HTERT RPE-1 (cell line): ENCODE measurements around the gene CYP4B1.
"Not testable (repeated sequence)": the region's sequence is repeated elsewhere in the genome, so short reads cannot be mapped to it uniquely, and the experiment has no call there.

Experiments used
- in situ Hi-C: fragments of 300-500 bp; cut with MboI; formaldehyde crosslinking; loops from 4 replicates; pipeline ENCODE4 v1.14.3; 2020; ENCODE audit warnings: low sequenced_read_pairs

CYP4B1 gene

DNA sequence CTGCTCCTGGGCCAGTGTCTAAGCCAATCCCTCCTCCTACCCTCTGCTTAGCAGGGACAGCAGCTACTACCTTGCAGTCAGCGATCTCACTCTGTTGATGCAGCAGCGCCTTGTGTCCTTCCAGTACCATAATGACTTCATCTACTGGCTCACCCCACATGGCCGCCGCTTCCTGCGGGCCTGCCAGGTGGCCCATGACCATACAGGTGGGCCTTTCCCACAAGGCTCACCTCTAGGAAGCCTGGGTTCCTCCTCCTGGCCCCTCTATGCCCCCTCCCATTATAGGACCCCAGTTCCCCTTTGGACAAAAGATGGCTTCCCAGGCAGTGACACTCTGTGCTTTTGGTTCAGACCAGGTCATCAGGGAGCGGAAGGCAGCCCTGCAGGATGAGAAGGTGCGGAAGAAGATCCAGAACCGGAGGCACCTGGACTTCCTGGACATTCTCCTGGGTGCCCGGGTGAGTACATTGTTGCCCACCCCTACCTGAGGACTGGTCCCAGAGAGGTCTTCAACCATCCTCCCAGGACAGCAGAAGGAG, 15.1 kb downstream of the CYP4B1 start:
- in situ Hi-C loops, result no loop called here

DNA sequence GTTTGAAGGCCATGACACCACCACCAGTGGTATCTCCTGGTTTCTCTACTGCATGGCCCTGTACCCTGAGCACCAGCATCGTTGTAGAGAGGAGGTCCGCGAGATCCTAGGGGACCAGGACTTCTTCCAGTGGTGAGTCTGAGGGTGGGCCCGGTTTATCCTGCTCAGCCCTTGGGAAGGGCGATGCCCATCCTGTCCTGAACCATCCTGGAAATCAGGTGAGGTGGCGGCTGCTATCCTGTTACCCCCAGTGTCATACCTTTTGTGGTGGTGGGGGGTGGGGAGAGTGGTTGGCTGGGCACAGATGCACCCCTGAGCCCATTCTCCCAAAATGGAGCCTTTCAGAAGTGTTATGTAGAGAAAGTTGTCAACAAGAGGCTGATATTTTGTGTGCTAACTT, 16.3 kb downstream of the CYP4B1 start:
- in situ Hi-C loops, result no loop called here

DNA sequence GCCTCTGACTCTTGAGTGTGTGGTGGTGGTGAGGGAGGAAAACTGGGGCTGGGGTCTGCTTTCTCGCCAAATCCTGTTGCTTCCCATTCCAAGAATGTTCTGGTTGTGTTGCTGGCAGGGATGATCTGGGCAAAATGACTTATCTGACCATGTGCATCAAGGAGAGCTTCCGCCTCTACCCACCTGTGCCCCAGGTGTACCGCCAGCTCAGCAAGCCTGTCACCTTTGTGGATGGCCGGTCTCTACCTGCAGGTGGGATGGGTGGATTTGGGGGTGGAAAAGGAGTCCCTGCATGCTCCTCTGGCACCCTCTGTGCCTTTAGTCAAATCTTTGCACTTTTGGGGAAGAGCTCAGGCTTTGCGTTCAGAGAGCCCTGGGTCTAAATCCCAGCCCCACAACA, 18.1 kb downstream of the CYP4B1 start:
- in situ Hi-C loops, result no loop called here

DNA sequence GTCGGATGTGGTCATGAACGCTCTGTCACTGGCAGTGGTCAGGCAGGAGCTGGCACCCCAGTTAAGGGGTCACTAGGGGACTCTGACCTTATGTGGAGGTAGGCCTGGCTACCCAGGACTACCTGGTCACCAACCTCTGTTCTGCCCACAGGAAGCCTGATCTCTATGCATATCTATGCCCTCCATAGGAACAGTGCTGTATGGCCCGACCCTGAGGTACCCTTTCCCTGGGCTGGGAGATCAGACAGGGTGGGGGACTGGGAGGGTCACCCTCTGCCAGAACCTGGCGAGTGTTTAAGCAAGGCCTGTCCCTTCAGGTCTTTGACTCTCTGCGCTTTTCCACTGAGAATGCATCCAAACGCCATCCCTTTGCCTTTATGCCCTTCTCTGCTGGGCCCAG, 19.0 kb downstream of the CYP4B1 start:
- in situ Hi-C loops, result no loop called here

DNA sequence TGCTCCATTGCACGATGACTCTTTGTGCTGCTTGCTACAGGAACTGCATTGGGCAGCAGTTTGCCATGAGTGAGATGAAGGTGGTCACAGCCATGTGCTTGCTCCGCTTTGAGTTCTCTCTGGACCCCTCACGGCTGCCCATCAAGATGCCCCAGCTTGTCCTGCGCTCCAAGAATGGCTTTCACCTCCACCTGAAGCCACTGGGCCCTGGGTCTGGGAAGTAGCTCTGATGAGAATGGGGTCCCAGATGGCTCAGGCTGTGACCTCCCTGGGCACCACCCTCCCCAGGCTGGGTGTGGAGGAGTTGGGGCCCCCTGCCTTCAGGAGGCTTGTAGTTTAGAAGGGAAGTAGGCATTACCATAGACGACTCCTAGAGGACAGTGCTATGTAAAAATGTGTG, 19.7 kb downstream of the CYP4B1 start:
- in situ Hi-C loops, result no loop called here

DNA sequence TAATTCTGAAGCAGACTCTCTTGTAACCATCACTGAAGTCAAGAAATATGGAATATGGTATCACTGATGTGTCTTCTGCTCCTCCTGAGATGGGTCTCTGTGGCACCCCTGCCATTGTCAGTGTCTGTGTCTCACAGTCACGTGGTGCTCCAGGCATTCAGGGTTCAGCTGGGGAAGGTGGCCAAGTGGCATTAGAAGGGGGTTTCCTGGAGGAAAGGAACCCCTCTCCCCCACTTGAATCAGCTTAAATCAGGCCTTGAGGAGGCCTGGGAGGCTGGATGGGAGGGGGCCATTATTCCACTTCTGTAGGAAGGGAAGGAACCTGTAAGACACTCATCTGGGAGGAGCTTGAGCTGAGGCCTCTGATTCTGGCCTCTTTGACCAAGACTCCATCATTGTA, 20.5 kb downstream of the CYP4B1 start:
- in situ Hi-C loops, result no loop called here

DNA sequence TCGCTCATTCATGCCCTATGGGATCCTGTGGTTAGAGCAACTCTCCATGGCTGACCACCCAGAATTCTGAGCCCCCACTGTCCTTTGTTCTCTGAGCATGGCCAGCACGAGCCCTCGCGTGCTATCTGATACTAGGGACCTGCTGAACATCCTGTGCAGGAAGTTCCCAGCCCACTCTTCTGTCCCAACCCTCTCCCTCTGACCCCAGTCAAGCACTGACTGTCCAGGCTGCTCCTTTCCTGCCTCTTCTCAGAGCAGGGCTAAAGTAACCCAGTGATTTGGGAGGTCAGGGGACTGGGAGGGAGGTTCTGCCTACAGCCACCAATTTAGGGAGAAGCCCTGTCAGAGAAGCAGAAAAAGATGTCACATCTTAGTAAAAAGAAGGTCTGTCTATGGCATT, 21.2 kb downstream of the CYP4B1 start:
- in situ Hi-C loops, result no loop called here

DNA sequence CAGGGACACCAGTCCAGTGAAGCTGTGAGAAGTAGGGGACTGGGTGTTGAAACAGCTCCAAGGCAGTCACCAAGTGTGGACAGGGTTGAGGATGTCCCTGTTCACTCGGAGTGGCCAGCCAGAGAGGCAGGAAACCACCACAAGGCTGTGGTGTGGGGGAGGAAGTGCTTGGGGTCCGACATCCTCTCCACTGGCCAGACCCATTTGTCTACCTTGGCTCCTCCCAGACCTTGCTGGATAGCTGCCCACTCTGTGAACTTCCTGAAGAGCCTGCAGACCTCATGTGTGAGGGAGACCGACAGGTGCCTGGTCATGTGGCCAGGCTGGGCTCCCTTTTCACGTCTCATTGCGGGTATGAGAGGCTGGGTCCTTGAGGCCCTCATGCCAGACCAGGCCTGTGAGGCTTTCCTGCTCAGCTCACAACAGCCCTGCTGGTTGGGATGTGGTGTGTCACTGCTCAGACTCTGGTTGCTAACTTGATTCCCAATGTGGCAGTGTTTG, 21.8 kb downstream of the CYP4B1 start:
- in situ Hi-C loops, result no loop called here

DNA sequence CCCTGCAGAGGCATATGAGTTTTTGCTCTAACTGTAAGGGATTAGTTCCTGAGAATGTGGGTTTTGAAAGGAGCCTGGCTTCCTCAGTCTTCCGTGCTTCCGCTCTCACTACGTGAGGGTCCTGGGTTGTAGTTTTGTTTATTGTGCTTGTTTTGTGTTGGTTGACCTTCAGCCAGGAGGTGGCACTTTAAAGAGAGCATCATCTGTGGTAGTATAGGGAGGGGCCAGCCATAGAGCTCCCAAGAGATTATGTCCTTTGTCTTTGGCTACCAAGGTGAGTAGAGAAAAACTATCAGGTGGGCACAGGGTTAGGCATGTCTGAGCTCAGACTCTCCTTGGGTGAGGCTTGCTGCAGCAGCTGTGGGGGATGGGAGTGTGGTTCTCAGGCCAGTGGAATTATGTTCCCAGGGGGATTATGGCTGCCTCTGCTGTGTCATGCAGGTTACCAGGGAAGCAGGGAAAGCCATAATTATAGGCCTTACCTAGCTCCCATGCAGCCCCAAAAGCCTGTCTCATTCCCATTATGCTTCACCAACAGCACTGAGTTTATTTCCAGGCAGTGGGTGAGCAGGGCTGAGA, 23.5 kb downstream of the CYP4B1 start:
- in situ Hi-C loops, result no loop called here

DNA sequence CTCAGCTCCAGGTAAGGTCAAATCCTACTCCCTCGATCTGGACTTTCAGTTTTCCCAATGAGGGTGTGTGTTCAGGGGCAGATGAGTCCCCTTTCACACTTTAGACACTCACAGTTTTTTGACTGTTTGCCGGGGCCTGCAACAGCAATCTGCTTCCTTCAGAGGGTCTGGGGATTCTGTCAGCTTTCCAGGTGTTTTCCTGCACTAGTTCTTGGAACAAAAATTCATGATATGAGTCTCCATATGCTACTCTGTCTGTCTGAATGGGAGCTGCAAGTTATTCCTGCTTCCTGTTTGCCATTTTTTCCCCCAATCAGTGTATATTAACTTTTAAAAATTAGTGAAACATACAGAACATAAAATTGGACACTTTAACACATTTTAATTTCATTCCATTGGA, 24.3 kb downstream of the CYP4B1 start:
- in situ Hi-C loops, result no loop called here

DNA sequence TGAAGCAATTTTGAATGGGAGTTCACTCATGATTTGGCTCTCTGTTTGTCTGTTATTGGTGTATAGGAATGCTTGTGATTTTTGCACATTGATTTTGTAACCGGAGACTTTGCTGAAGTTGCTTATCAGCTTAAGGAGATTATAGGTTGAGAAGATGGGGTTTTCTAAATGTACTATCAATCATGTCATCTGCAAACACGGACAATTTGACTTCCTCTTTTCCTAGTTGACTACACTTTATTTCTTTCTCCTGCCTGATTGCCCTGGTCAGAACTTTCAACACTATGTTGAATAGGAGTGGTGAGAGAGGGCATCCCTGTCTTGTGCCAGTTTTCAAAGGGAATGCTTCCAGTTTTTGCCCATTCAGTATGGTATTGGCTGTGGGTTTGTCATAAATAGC, 28.0 kb downstream of the CYP4B1 start:
- in situ Hi-C loops, result not testable (repeated sequence)

DNA sequence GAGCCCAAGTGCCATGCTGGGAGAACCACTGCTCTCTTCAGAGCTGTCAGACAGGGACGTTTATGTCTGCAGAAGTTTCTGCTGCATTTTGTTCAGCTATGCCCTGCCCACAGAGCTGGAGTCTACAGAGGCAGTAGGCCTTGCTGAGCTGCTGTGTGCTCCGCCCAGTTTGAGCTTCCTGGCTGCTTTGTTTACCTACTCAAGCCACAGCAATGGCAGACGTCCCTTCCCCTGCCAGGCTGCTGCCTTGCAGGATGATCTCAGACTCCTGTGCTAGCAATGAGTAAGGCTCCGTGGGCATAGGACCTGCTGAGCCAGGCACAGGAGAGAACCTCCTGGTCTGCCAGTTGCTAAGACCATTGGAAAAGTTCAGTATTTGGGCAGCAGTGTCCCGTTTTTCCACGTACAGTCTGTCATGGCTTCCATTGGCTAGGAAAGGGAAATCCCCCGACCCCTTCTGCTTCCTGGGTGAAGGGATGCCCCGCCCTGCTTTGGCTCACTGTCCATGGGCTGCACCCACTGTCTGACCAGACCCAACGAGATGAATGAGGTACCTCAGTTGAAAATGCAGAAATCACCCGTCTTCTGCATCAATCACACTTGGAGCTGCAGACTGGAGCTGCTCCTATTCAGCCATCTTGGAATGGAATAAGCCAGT, 31.9 kb downstream of the CYP4B1 start:
- in situ Hi-C loops, result no loop called here

DNA sequence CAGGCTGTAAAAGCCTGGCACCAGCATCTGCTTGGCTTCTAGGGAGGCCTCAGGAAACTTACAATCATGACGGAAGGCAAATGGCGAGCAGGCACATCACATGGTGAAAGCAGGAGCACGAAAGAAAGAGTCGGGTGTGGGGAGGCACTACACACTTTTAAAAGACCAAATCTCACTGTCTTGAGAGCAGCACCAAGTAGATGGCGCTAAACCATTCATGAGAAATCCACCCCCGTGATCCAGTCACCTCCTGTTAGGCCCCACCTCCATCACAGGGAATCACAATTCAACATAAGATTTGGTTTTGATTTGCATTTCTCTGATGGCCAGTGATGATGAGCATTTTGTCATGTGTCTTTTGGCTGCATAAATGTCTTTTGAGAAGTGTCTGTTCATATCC, 36.6 kb downstream of the CYP4B1 start:
- in situ Hi-C loops, result not testable (repeated sequence)

DNA sequence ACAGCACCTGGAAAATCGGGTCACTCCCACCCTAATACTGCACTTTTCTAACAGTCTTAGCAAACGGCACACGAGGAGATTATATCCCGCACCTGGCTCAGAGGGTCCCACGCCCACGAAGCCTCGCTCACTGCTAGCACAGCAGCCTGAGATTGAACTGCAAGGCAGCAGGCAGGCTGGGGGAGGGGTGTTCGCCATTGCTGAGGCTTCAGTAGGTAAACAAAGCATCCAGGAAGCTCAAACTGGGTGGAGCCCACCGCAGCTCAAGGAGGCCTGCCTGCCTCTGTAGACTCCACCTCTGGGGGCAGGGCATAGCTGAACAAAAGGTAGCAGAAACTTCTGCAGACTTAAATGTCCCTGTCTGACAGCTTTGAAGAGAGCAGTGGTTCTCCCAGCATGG, 47.5 kb downstream of the CYP4B1 start:
- in situ Hi-C loops, result not testable (repeated sequence)

DNA sequence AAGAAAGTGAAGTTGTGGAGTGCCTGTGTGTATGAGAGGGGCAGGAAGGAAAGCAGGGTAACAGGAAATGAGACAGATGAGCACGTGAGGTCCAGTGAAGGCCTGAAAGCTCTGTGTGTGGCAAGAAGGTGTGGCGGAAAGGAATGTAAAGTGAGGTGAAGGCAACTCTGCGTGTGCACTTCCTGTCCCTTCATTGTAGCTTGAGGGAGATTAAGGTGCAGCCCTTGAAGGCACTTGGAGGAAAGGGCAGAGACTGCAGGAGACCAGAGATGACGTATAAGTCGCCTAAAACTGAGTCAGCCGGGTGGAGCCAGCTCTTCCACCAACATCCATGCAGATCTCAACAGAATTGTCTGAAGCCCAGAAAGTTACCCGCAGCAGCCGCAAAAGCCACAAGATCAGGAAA, 58.8 kb downstream of the CYP4B1 start:
- in situ Hi-C loops, result not testable (repeated sequence)

DNA sequence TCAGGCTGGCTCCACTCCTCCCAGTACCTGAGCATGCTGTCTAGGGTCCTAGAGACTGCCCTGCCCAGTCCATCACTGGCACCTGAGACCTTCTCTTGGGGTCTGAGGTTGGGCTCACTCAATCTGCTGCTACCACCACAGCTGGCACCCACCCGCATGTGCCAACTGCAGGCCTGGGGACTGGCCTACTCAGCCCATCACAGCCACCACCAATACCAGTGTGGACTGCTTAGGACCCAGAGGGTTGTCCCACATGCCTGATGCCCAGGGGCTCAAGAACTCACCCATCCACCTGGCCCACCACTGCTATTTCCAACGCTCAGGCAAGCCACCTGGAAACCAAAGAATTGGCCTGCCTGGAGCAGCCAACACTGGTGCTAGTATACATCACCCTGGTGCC, 63.5 kb downstream of the CYP4B1 start:
- in situ Hi-C loops, result no loop called here
